ELR (cell line): ENCODE measurements around the gene PDCD2L.
"Not testable (repeated sequence)": the region's sequence is repeated elsewhere in the genome, so short reads cannot be mapped to it uniquely, and the experiment has no call there.

Experiments used
- DNase-seq: peaks from one replicate; pipeline ENCODE4 v3.0.0-alpha.2; 2015; ENCODE audit warnings: low read depth

PDCD2L gene, protein sequence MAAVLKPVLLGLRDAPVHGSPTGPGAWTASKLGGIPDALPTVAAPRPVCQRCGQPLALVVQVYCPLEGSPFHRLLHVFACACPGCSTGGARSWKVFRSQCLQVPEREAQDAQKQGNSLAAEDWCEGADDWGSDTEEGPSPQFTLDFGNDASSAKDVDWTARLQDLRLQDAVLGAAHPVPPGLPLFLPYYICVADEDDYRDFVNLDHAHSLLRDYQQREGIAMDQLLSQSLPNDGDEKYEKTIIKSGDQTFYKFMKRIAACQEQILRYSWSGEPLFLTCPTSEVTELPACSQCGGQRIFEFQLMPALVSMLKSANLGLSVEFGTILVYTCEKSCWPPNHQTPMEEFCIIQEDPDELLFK

DNA sequence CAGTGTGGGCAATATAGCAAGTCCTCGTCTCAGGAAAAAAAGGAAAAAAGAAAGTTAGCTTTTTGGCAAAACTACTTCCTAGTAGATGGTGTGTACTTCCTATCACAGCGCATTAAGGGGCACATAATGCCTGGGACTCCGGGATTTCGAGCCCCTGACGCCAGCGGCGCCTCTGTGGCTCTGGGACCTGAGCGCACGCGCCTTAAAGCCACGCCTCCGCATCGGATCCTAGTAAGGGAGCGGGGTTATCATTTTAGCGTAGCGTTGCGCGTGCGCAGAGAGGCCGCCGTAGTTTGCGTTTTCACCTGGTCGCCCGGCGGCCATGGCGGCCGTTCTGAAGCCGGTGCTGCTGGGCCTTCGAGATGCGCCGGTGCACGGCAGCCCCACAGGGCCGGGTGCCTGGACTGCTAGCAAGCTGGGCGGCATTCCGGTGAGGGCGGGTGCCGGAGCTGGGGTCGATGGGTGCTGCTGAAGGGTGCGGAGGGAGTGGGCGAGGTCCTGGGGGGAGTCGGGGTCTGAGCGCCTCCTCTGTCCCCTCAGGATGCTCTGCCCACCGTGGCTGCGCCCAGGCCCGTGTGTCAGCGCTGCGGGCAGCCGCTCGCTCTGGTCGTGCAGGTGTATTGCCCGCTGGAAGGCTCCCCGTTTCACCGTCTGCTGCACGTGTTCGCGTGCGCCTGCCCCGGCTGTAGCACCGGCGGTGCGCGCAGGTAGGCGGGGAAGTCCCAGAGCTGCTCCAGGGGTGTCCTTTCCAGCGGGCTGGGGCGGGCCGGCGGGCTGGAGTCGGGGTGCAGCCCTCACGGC lies at the start of gene PDCD2L:
Gene PDCD2L, plus strand, starts transcription at position 291 of the 801 bp plus-strand sequence. Its CDS starts 32 bp downstream, at position 323.
- peak; percentile 93 for DNase-seq

DNA sequence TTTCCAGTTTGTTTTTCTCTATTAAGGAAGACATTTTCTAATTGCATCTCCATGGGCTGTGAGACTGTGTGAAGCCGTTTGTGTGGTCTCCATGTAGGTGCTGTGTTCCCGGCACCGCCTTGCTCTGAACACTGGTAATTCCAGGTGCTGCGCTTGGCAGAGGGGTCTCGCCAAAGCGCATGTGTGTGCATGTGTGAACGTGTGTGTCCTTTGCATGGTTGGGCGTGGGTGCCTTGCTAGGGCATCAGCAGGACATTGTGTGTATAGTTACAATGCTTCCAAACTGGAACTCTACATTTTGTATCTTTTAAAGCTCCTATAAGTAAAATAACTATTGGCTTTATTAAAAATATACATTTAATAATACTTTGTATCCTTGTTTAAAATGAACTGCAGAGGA lies 49.0 kb upstream of the PDCD2L start:
- no peak for DNase-seq

DNA sequence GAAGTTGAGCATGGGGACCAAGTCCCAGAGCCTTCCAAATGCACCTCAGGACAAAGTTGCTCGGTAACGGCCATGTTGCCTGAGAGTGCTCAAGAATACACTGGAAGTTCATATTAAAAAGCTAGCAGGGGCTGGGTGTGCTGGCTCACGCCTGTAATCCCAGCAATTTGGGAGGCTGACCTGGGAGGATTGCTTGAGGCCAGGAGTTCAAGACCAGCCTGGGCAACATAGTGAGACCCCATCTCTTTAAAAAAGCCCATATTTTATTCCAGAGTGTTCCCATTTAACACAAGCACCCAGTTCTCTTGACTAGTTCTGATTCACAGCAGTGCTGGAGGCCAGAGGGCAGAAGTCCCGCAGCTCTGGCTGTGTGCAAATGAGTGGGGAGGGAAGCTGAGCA lies 47.3 kb upstream of the PDCD2L start:
- DNase-seq: no peak

GRCh38 chr19:34357431-34357830 lies 46.8 kb upstream of the PDCD2L start:
- DNase-seq: no peak

- DNase-seq: peak; percentile 96
Observed at GRCh38 chr19:34359140-34359953, 44.9 kb upstream of the PDCD2L start.

DNA sequence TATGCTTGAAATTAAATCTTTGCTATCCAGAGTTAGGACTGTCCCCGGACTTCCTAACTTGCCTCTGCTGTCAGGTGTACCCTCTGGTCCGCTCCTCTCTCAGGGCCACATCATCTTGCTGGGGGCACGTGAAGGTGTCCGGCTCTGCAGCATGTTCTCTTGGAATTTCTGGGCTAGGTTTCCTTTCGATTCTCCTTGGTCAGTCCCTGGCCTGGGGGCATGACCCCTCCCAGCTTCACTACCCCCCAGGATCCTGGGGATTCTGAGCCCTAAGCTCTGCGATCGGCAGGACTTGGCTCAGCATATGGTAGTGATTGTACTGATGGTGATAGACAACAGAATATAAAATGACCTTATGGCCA lies 44.3 kb upstream of the PDCD2L start:
- no peak for DNase-seq

DNA sequence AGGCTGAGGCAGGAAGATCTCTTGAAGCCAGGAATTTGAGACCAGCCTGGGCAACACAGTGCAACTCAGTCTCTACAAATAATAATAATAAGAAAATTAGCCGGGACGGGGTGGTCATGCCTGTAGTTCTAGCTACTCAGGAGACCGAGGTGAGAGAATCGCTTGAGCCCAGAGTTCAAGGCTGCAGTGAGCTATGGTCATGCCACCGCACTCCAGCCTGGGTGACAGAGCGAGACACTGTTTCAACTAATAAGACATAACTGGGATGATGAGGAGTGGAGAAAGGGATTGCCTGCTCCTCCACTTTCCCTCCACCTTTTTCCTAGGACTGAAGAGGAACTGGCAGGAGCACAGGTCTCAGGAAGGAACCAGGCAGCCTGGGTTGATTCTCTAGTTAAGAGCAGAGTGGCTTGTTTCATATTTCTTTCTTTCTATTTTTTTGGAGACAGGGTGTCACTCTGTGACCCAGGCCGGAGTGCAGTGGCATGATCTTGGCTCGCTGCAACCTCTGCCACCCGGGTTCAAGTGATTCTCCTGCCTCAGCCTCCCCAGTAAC lies 43.8 kb upstream of the PDCD2L start:
- no peak for DNase-seq

- no peak for DNase-seq
Observed at GRCh38 chr19:34362679-34363069, 41.5 kb upstream of the PDCD2L start.

GRCh38 chr19:34363094-34363493 lies 41.1 kb upstream of the PDCD2L start:
- DNase-seq: no peak

DNA sequence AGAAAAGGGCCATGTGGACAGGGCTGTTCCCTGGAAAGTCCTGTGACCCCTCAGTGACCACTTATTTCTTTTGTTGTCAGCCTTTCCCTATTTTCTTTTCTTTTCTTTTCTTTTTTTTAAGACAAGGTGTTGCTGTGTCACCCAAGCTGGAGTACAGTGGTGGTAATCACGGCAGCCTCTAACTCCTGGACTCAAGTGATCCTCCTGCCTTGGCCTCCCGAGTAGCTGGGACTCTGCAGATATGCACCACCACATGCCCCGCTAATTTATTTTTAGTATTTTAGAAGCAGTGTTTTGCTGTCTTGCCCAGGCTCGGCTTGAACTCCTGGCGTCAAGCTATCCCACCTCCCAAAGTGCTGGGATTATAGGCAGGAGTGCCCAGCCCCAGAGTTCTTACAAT lies 40.3 kb upstream of the PDCD2L start:
- no peak for DNase-seq

DNA sequence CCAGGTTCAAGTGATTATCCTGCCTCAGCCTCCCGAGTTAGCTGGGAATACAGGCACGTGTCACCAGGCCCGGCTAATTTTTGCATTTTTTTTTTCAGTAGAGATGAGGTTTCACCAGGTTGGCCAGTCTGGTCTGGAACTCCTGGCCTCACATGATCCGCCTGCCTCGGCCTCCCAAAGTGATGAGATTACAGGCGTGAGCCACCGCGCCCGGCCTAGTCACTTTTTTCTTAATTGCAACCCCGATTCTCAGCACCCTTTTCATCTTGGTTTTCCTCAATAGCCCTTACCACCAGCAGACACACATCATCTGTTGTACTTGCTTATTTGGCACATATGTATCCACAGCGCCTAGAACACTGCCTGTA lies 39.8 kb upstream of the PDCD2L start:
- DNase-seq: no peak

GRCh38 chr19:34364830-34365462 lies 39.3 kb upstream of the PDCD2L start, which contains the start of gene GPI:
Gene GPI (plus strand): TSS chr19:34365196. CDS start chr19:34365267, 71 bp downstream.
- DNase-seq: peak; percentile 59

- peak; percentile 51 for DNase-seq
Observed at GRCh38 chr19:34365463-34366401, 38.5 kb upstream of the PDCD2L start.

- DNase-seq: no peak
Observed at GRCh38 chr19:34366738-34367623, 37.2 kb upstream of the PDCD2L start.

DNA sequence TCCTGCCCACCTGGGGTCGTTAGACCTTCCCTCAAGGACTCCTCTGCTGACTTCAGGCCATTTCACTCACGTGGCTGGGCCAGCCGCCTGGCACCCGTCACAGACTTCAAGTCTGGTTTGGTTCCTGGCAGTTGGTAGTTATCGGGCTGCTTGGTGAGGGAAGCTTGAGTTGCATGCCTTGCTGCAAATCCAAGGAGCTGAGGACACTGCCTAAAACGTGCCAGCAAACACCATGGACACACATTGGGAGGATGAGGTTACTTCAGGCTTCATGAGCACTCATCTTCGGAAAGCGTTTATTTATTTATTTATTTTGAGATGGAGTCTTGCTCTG lies 36.6 kb upstream of the PDCD2L start:
- DNase-seq: no peak

DNA sequence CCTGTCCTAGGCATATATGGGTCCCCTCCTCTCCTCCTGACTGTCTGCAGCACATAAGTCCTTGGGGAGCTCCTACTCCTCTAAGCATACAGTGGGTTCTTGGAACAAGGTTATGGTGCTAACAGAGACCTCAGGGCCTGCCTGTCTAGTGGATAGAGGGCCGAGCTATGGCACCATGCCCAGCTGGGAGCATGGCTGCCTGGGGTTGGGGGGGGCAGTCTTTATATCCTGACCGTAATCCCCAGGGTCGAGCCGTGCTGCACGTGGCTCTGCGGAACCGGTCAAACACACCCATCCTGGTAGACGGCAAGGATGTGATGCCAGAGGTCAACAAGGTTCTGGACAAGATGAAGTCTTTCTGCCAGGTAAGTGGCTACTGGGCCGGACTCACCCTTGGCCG lies 35.9 kb upstream of the PDCD2L start:
- no peak for DNase-seq

- DNase-seq: not testable (repeated sequence)
Observed at GRCh38 chr19:34369166-34369565, 35.0 kb upstream of the PDCD2L start.

DNA sequence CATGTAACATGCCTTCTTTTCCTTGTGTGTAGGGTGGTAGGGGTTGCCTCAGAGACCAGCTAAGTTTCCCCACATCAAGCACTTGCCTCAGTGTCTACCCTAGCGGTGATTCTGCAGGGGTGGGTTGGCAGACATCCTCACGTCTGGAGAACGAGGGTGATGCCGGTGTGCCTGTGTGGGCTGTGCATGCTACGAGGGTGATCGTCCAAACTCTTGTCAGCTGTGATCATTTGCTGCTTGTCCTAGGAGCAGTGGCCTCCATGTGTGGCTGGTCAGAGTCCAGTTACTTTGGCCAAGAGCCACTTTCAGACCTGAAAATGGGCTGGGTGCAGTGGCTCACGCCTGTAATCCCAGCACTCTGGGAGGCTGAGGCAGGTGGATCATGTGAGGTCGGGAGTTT lies 34.1 kb upstream of the PDCD2L start:
- no peak for DNase-seq

DNA sequence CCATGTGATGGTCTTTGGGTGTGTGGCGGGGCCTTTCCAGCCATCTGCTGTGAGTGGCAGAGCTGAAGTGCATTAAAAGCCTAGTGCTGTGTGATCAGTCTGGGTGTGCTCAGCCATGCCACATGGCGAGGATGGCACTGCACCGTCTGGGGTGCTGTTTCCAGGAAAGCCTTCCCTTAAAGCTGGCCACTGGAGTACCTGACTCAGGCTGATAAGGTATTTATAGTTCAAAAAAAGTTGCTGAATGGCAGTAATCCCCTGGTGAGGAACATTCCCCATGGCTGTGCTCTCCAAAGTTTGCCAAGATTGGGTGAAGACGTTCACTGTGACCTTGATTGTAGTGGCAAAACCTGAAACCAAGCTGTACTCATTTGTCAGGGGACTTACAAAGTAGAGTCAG lies 33.2 kb upstream of the PDCD2L start:
- no peak for DNase-seq
